HEK293 (cell line): ENCODE measurements around the gene ARL15.

ENCODE experiments used
- CTCF ChIA-PET: fragments of 350-600 bp; formaldehyde crosslinking; extraction: SDS; loops from one replicate; lab custom pipeline; 2021; ENCODE audit warnings: antibody characterized with exemption; lab: Yijun Ruan, JAX
- POLR2A ChIA-PET: fragments of 300-600 bp; formaldehyde crosslinking; extraction: SDS; loops from one replicate; lab custom pipeline; 2020; ENCODE audit warnings: antibody characterized with exemption, inconsistent platforms; lab: Yijun Ruan, JAX
- H3K27ac ChIP-seq: fragments of 200-500 bp; sonication (Bioruptor generic); 2 replicates; pipeline ENCODE4 v1.5.1; 2014; ENCODE audit warnings: low read depth, low read length, control low read depth, inconsistent platforms; ENCODE audit errors: extremely low read depth
- H3K36me3 ChIP-seq, 2 experiments: fragments of 200-500 bp in 1 of 2; sonication (Bioruptor generic) in 1 of 2; 1 replicate in 1 of 2; 2 replicates in 1 of 2; pipeline ENCODE4 v1.5.1; 2014 to 2017; ENCODE audit warnings: inconsistent platforms in 2 of 2, low read length in 2 of 2; ENCODE audit not compliant: control insufficient read depth in 2 of 2, insufficient read depth in 1 of 2
- H3K4me1 ChIP-seq: fragments of 200-500 bp; sonication (Bioruptor generic); 2 replicates; pipeline ENCODE4 v1.5.1; 2014; ENCODE audit warnings: mild to moderate bottlenecking, low read length, inconsistent platforms; ENCODE audit not compliant: control insufficient read depth, insufficient read depth
- H3K4me3 ChIP-seq: 2 replicates; pipeline ENCODE4 v1.5.1; 2011; ENCODE audit warnings: low read depth, mild to moderate bottlenecking, control low read depth, low read length, moderate library complexity
- H3K9me3 ChIP-seq: fragments of 200-500 bp; sonication (Bioruptor generic); 2 replicates; pipeline ENCODE4 v1.5.1; 2014; ENCODE audit warnings: low read depth, low read length, inconsistent platforms; ENCODE audit not compliant: control insufficient read depth, insufficient read depth
- EGR2 ChIP-seq: fragments of 450-650 bp; formaldehyde crosslinking; IDR thresholded peaks from 2 replicates; pipeline ENCODE4 v1.5.1; 2016; ENCODE audit warnings: low read depth, missing biosample characterization, missing genetic modification characterization
- HIC1 ChIP-seq: fragments of 450-650 bp; formaldehyde crosslinking; IDR thresholded peaks from 2 replicates; pipeline ENCODE4 v1.5.1; 2016; ENCODE audit warnings: missing biosample characterization, missing genetic modification characterization
- OSR2 ChIP-seq: fragments of 450-650 bp; formaldehyde crosslinking; IDR thresholded peaks from 2 replicates; pipeline ENCODE4 v1.5.1; 2016; ENCODE audit warnings: missing biosample characterization, missing genetic modification characterization
- PATZ1 ChIP-seq: fragments of 450-650 bp; formaldehyde crosslinking; IDR thresholded peaks from 2 replicates; pipeline ENCODE4 v1.5.1; 2016; ENCODE audit warnings: missing biosample characterization, missing genetic modification characterization
- YY2 ChIP-seq: fragments of 450-650 bp; formaldehyde crosslinking; IDR thresholded peaks from 2 replicates; pipeline ENCODE4 v1.5.1; 2016; ENCODE audit warnings: missing biosample characterization, missing genetic modification characterization
- ZNF112 ChIP-seq: fragments of 450-650 bp; formaldehyde crosslinking; IDR thresholded peaks from 2 replicates; pipeline ENCODE4 v1.5.0; 2017; ENCODE audit warnings: missing biosample characterization, missing genetic modification characterization
- ZNF140 ChIP-seq: fragments of 450-650 bp; formaldehyde crosslinking; IDR thresholded peaks from 2 replicates; pipeline ENCODE4 v1.5.1; 2016; ENCODE audit warnings: missing biosample characterization, missing genetic modification characterization
- ZNF155 ChIP-seq: fragments of 450-650 bp; formaldehyde crosslinking; IDR thresholded peaks from 2 replicates; pipeline ENCODE4 v1.5.1; 2016; ENCODE audit warnings: missing biosample characterization, missing genetic modification characterization
- ZNF280C ChIP-seq: fragments of 450-650 bp; formaldehyde crosslinking; IDR thresholded peaks from 2 replicates; pipeline ENCODE4 v1.5.1; 2016; ENCODE audit warnings: missing biosample characterization, missing genetic modification characterization
- ZNF423 ChIP-seq: fragments of 450-650 bp; formaldehyde crosslinking; IDR thresholded peaks from 2 replicates; pipeline ENCODE4 v1.5.1; 2016; ENCODE audit warnings: missing biosample characterization, missing genetic modification characterization
- ZNF529 ChIP-seq: fragments of 450-650 bp; formaldehyde crosslinking; IDR thresholded peaks from 2 replicates; pipeline ENCODE4 v1.5.1; 2017; ENCODE audit warnings: missing genetic modification characterization, missing biosample characterization; ENCODE audit not compliant: insufficient replicate concordance
- ZNF555 ChIP-seq: fragments of 450-650 bp; formaldehyde crosslinking; conservative IDR thresholded peaks from 2 replicates; pipeline ENCODE4 v1.5.1; 2017; ENCODE audit warnings: missing biosample characterization, mild to moderate bottlenecking, missing genetic modification characterization, inconsistent platforms
- ZNF580 ChIP-seq: fragments of 450-650 bp; formaldehyde crosslinking; IDR thresholded peaks from 2 replicates; pipeline ENCODE4 v1.5.1; 2016; ENCODE audit warnings: missing biosample characterization, missing genetic modification characterization
- ZNF704 ChIP-seq: fragments of 450-650 bp; formaldehyde crosslinking; IDR thresholded peaks from 2 replicates; pipeline ENCODE4 v1.5.1; 2016; ENCODE audit warnings: missing biosample characterization, missing genetic modification characterization
- ZNF707 ChIP-seq: fragments of 450-650 bp; formaldehyde crosslinking; IDR thresholded peaks from 2 replicates; pipeline ENCODE4 v1.5.1; 2016; ENCODE audit warnings: missing biosample characterization, missing genetic modification characterization
- ZNF777 ChIP-seq: fragments of 450-650 bp; formaldehyde crosslinking; IDR thresholded peaks from 2 replicates; pipeline ENCODE4 v1.5.1; 2017; ENCODE audit warnings: missing biosample characterization, missing genetic modification characterization, borderline replicate concordance
- ZNF830 ChIP-seq: fragments of 450-650 bp; IDR thresholded peaks from 2 replicates; pipeline ENCODE4 v1.5.0; 2018; ENCODE audit warnings: missing biosample characterization, missing genetic modification characterization, low read depth, mild to moderate bottlenecking, moderate library complexity
- ZSCAN23 ChIP-seq: fragments of 450-650 bp; formaldehyde crosslinking; IDR thresholded peaks from 2 replicates; pipeline ENCODE4 v1.5.1; 2016; ENCODE audit warnings: missing biosample characterization, missing genetic modification characterization
- ZXDB ChIP-seq: fragments of 450-650 bp; formaldehyde crosslinking; IDR thresholded peaks from 2 replicates; pipeline ENCODE4 v1.5.1; 2016; ENCODE audit warnings: missing biosample characterization, missing genetic modification characterization

The ARL15 gene

GRCh38 chr5:53928641-53929040 is 381.7 kb downstream of the ARL15 start (continued):
- TF ChIP-seq PATZ1 (tag by site-specific recombination) (no peak), EGR2 (no peak), HIC1 (no peak)

- ChIA-PET CTCF (interaction anchor here (0.5 kb wide), 1 partner anchor 12 kb away, joined by 3 read pairs; no protein-coding TSS in a partner anchor), POLR2A (no interaction called here)
- no peak overlapping the region for H3K27ac ChIP-seq
- TF ChIP-seq ZNF140, result no peak
- no peak for TF ChIP-seq ZNF830 (tag by site-specific recombination)
- TF ChIP-seq ZNF580, result no peak
- TF ChIP-seq ZNF423 (tag by site-specific recombination), result no peak
- TF ChIP-seq ZNF704 (tag by site-specific recombination), result no peak
- TF ChIP-seq ZNF555 (tag by site-specific recombination), result no peak
- no peak for TF ChIP-seq ZNF707 (tag by site-specific recombination)
- no peak for TF ChIP-seq OSR2 (tag by site-specific recombination)
- TF ChIP-seq ZNF155 (tag by site-specific recombination), result no peak
- no peak for TF ChIP-seq ZNF777 (tag by site-specific recombination)
- no peak for TF ChIP-seq YY2 (tag by site-specific recombination)
- TF ChIP-seq ZNF112, result no peak
- TF ChIP-seq ZXDB (tag by site-specific recombination), result no peak
- TF ChIP-seq ZSCAN23 (tag by site-specific recombination), result no peak
- TF ChIP-seq, all 188 proteins: peak for 0
- Histone ChIP-seq H3K9me3 (no peaks in the 10 kb centered on the region), H3K36me3 (no peaks in the 10 kb centered on the region), H3K4me3 (no peak overlapping the region), H3K4me1 (peaks cover 11% of the 10 kb centered on the region; the same call in 1 of the 2 replicates)
Observed at GRCh38 chr5:53927668-53928247, 382.6 kb downstream of the ARL15 start.

- Histone ChIP-seq H3K36me3 (no peaks in the 10 kb centered on the region), H3K27ac (no peak overlapping the region), H3K9me3 (no peaks in the 10 kb centered on the region), H3K4me1 (peaks cover 11% of the 10 kb centered on the region; the same call in 1 of the 2 replicates), H3K4me3 (no peak overlapping the region)
- TF ChIP-seq ZNF529 (no peak), ZNF704 (tag by site-specific recombination) (no peak), ZNF280C (tag by site-specific recombination) (no peak)
- ChIA-PET POLR2A (no interaction called here), CTCF (no interaction called here)
Observed at GRCh38 chr5:53926026-53926425, 384.3 kb downstream of the ARL15 start.
